Jurkat, Clone E6-1 (cell line): ENCODE results near the gene TRAPPC1.
A peak's percentile ranks its signal among the peaks of the same experiment; 100 is the strongest.

Experiments used
- DNase-seq: peaks from one replicate; pipeline ENCODE4 v3.0.0-alpha.2; 2011; ENCODE audit warnings: low read depth, low spot score
- H3K4me3 ChIP-seq: 2 replicates; pipeline ENCODE4 v1.5.1; 2011; ENCODE audit warnings: mild to moderate bottlenecking, low read length, control low read depth, moderate library complexity

The TRAPPC1 gene

DNA sequence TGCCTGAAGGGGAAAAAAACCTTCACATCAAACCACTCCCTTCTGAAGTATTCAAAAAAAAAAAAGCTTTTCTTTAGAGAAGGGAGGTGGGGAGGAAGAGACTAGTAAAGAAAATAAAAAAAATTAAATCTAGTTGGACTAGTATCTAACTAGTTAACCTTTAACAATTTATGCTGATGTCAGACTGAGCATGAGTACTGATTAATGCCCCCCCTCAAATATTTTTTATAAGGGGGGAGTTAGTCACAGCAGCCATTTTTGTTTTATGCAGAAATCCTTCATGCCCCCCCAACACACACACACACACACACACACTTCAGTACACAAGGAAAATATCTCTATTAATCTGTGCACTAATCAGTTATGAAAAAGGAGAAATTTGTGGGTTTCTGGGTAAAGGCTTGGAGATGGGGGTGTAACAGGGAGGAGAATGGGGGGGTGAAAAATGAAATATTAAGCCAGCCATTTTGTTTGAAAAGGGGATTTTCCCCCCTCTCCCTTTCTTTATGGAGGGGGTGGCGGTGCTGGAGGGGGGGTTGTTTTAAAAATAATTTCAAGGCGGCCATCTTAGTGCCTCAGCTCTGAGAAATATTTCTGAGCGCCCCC lies 47.9 kb downstream of the TRAPPC1 start:
- peak overlapping the region; percentile 55 for H3K4me3 ChIP-seq
- DNase-seq = no peak

DNA sequence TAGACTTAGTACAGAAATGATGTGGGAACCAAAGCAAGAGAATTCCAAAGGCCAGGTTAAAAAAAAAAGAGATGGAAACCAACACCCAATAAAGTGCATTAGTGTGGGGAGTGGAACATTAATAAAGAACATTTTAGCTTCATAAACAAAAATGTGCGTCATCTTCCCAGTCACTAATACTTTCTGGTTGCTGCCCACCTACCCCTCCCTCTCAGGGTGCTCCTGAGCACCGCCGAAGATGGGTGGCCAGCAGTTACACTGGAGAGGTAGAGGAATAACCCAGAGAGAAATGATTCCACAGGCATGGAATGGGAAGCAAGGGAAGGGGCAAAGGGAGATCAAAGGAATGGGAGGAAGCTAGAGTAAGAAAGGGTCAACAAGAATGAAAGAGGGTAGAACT lies 49.1 kb downstream of the TRAPPC1 start:
- H3K4me3 ChIP-seq = no peak overlapping the region
- DNase-seq = no peak

DNA sequence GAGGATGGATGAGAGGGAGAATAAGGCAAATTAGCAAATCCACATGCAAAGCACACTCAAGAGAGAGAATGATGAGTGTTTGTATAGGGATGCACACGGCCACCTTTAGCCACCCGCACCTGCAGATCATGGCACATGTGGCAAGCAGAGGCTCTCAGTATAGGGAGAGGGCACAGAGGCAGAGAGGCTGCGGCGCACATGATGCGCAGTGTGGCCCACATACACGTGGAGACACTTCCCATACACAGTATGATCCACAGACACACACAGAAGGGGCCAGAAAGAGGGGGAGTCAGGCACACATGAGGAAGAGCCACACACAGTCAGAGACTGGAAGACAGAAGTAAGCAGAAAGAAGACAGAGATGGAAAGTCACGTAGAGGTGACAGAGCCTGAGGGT lies 49.7 kb downstream of the TRAPPC1 start:
- H3K4me3 ChIP-seq = no peak overlapping the region
- no peak for DNase-seq

DNA sequence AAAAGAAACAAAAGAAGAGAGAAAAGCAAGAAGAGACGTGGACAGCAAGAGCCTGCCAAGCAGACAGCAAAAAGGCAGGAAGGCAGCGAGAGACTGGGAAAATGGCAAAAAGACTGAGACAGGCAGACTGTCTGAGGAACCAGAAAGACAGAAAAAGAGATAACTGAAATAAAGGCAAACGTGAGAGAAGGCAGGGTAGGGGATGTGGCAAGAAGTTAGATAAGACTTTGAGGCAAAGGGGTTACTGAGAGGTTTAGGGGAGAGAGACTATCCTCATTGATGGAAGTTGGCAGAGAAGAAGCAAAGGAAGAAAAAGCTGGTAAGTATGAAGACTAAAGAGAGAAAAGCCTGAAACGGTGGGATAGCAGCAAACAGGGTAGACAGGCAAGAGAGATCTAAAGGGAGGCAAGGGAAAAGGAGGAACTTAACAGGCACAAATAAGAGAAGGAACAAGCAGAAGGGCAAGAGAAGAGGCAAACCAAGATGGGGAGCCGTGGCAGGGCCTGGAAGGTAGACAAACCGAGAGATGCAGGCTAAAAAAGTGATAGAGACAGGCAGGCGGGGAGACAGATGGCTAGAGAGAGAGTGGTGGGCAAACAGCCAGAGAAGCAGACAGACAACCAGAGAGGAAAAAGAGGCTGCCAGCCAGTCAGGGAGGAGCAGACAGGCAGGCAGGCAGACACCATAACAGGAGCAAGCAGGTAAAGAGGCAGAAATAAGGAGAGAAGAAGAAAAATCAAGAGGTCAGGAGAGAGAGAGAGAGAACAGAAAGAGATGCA lies 50.3 kb downstream of the TRAPPC1 start:
- H3K4me3 ChIP-seq = no peak overlapping the region
- no peak for DNase-seq
